HG03108 (cell line): ENCODE data around the gene SLC35G3.
"Not testable (repeated sequence)": the region's sequence is repeated elsewhere in the genome, so short reads cannot be mapped to it uniquely, and the experiment has no call there.

Source experiments
- ATAC-seq: cut with Tn5 transposase; IDR thresholded peaks from one replicate; pipeline ENCODE4 v1.9.1; 2021; ENCODE audit warnings: moderate library complexity; ENCODE audit not compliant: unreplicated experiment

SLC35G3 gene

GRCh38 chr17:35212668-35213067 is 18.5 kb upstream of the SLC35G3 start:
- ATAC-seq, result no peak

- ATAC-seq, result no peak
Measured at GRCh38 chr17:35210741-35211140, 16.5 kb upstream of the SLC35G3 start.

GRCh38 chr17:35202582-35202981 is 8.4 kb upstream of the SLC35G3 start:
- ATAC-seq, result not testable (repeated sequence)

- not testable (repeated sequence) for ATAC-seq
Measured at GRCh38 chr17:35195062-35195461, 869 bp upstream of the SLC35G3 start.

GRCh38 chr17:35192708-35193107 is 1.5 kb downstream of the SLC35G3 start:
- ATAC-seq, result no peak

- no peak for ATAC-seq
Measured at GRCh38 chr17:35191001-35191695, 3.0 kb downstream of the SLC35G3 start.

GRCh38 chr17:35189291-35189690 is 4.9 kb downstream of the SLC35G3 start:
- no peak for ATAC-seq

GRCh38 chr17:35188111-35188510 is 6.1 kb downstream of the SLC35G3 start:
- ATAC-seq, result no peak

GRCh38 chr17:35187481-35187880 is 6.7 kb downstream of the SLC35G3 start:
- no peak for ATAC-seq

- no peak for ATAC-seq
Measured at GRCh38 chr17:35185849-35186248, 8.3 kb downstream of the SLC35G3 start.

GRCh38 chr17:35184274-35184673 is 9.9 kb downstream of the SLC35G3 start:
- no peak for ATAC-seq

GRCh38 chr17:35183332-35183731 is 10.9 kb downstream of the SLC35G3 start:
- no peak for ATAC-seq

- ATAC-seq, result not testable (repeated sequence)
Measured at GRCh38 chr17:35179379-35179778, 14.8 kb downstream of the SLC35G3 start.

- ATAC-seq, result no peak
Measured at GRCh38 chr17:35176897-35177296, 17.3 kb downstream of the SLC35G3 start.

GRCh38 chr17:35175638-35176415 is 18.4 kb downstream of the SLC35G3 start:
- no peak for ATAC-seq

- ATAC-seq, result no peak
Measured at GRCh38 chr17:35174835-35175334, 19.3 kb downstream of the SLC35G3 start.

- not testable (repeated sequence) for ATAC-seq
Measured at GRCh38 chr17:35172321-35172720, 21.9 kb downstream of the SLC35G3 start.

GRCh38 chr17:35171834-35172233 is 22.4 kb downstream of the SLC35G3 start:
- no peak for ATAC-seq

- no peak for ATAC-seq
Measured at GRCh38 chr17:35170968-35171771, 23.0 kb downstream of the SLC35G3 start.

GRCh38 chr17:35169835-35170363 is 24.3 kb downstream of the SLC35G3 start:
- no peak for ATAC-seq

- ATAC-seq, result no peak
Measured at GRCh38 chr17:35167666-35168065, 26.5 kb downstream of the SLC35G3 start.
